Lower leg skin (tissue), 4 donors: ENCODE results near the gene NR6A1. TPM values are rescaled to one million over a fixed set of nuclear protein-coding genes. Genes with fewer than 3 reads are reported as not detected.

ENCODE experiments used
- DNase-seq, 2 donors: peaks; one replicate each; pipeline ENCODE4 v3.0.0-alpha.2; 2019; ENCODE audit warnings: low spot score in 2 of 2
- H3K4me3 ChIP-seq: fragments of 200-600 bp; sonication (generic); 2 replicates; pipeline ENCODE4 v1.5.1; 2017; ENCODE audit warnings: mild to moderate bottlenecking, low read depth; ENCODE audit not compliant: poor library complexity, severe bottlenecking
- CTCF ChIP-seq, 3 donors: fragments of 450-650 bp; IDR thresholded peaks; one replicate each; pipeline ENCODE4 v1.5.1; 2016; ENCODE audit warnings: antibody characterized with exemption in 3 of 3, mild to moderate bottlenecking in 3 of 3, moderate library complexity in 2 of 3
- POLR2A ChIP-seq, 2 donors: fragments of 450-650 bp; IDR thresholded peaks; one replicate each; pipeline ENCODE4 v1.6.1; 2016 to 2017; ENCODE audit warnings: antibody characterized with exemption in 2 of 2, mild to moderate bottlenecking in 1 of 2, moderate library complexity in 1 of 2
- WGBS, 2 donors: methylation state at CpG; one replicate each; pipeline ENCODE4 v1.1.5; 2018; 5-methylcytosine and 5-hydroxymethylcytosine counted together
- intact Hi-C: fragments of 100-400 bp; cut with DNase I; formaldehyde crosslinking; loops from one replicate; pipeline ENCODE4 v1.15.0; 2023; ENCODE audit warnings: low total_unique reads
- total RNA-seq, 4 donors: library from RNA; depleted of rRNA; stranded (reverse); fragments of >200 nt; gene quantifications; one replicate each; pipeline ENCODE4 v1.1.0, GENCODE V29; 2016

NR6A1 gene
- total RNA-seq, 4 donors from 2014 or later: 3.0 to 4.9 (median 3.8) TPM

DNA sequence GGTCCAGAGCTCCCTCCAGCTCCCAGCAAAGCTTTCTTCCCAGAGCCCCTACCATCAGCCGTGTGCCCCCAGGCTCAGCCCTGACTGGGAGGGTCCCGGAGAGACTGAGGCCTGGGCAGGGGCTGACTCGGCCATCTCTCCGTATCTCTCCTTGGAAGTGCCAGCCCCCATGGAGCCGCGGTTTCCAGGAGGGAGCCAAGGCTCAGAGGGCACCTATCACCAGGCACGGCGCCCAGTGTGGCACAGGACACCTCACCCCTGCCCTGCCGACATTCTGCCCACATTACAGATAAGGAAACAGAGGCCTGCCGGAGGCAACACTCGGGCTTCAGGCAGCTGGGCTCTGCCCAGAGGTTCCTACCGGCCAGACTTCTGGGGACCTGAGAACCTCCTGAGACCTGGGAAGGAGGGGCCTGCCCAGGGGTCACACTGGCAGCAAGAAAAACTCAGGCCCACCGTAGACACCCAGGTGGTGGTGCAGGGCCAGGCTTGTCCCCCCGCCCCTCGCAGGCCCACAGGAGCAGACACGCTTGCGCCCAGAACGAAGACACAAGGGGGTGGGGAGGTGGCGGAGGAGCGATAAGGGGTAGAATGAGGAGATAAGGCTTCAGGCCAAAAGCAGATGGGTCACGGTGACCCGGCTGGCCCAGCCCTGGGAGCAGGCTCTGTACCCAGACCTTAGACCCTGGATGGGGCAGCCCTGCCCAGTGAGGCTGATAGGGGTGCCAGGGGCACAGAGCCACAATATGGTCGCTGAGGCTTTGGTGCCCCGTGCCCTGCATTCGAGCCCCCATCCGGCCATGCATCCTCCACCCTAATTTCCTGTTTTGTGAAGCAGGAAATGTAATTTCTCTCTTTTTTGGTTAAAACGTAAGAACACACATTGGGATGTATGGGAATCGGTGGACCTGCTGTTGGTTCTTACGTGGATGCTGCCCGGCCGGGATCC, 275.7 kb downstream of the NR6A1 start:
- WGBS, 2 donors: 80 to 85% methylated on average over 24 to 30 of the region's 31 CpGs
- TF ChIP-seq CTCF (IDR thresholded peaks at IDR 0.05) (no peak), POLR2A (IDR thresholded peaks at IDR 0.05) (no peak)
- intact Hi-C loops: no loop called here
- DNase-seq: no peak
- no peak overlapping the region for H3K4me3 ChIP-seq

- WGBS, 2 donors: 79% methylated on average over 15 to 18 of the region's 18 CpGs
- no peak overlapping the region for H3K4me3 ChIP-seq
- DNase-seq: no peak
- intact Hi-C loops: no loop called here
- TF ChIP-seq CTCF (IDR thresholded peaks at IDR 0.05): no peak
- TF ChIP-seq POLR2A (IDR thresholded peaks at IDR 0.05): no peak
Measured at GRCh38 chr9:124493794-124494479, 277.2 kb downstream of the NR6A1 start.

DNA sequence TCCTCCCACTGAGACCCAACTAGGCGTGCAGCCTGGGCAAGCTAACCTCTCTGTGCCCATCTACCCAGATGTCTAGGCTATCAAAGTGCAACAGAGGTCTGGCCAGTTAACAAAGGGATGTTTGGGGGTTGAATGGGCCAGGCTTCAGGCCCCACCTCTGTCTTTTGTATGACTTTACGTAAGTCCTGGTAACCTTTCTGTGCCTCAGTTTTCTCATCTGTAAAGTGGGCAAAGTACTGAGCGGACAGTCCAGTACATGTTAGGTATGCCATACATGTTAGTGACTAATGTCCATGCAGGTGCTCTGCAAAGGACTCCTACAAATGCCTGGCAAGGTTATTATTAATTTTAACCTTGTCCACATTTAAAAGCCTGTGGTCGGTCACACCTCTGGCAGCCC, 277.9 kb downstream of the NR6A1 start:
- DNase-seq: no peak
- 88 to 89% methylated on average over 4 of the region's 4 CpGs for WGBS, 2 donors
- H3K4me3 ChIP-seq: no peak overlapping the region
- TF ChIP-seq CTCF (IDR thresholded peaks at IDR 0.05) (no peak), POLR2A (IDR thresholded peaks at IDR 0.05) (no peak)
- intact Hi-C loops: no loop called here

DNA sequence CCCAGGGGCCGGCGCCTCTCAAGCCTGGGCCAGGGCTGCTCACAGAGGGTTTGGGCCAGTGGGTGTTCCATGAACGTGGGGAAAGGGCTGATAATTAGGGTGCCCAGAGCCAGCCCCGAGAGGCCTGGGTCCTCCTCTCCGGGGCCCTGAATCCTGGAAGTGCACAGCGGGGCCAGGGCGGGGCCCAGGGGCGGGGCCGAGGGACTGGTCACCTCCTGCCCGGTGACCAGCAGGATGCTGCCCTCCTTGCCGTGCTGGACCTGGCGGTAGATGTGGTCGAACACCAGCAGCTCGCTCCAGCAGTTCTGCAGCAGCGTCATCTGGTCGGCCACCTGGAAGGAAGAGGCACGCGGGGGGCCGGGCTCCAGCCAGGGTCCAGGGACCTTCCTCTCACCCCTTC, 278.3 kb downstream of the NR6A1 start:
- DNase-seq: no peak
- intact Hi-C loops: no loop called here
- 69 to 81% methylated on average over 11 to 19 of the region's 19 CpGs for WGBS, 2 donors
- no peak overlapping the region for H3K4me3 ChIP-seq
- TF ChIP-seq CTCF (IDR thresholded peaks at IDR 0.05) (no peak), POLR2A (IDR thresholded peaks at IDR 0.05) (no peak)

GRCh38 chr9:124491049-124491975, 279.8 kb downstream of the NR6A1 start:
- no peak for DNase-seq
- 75 to 79% methylated on average over 25 to 31 of the region's 32 CpGs for WGBS, 2 donors
- H3K4me3 ChIP-seq: no peak overlapping the region
- no peak for TF ChIP-seq CTCF (IDR thresholded peaks at IDR 0.05)
- TF ChIP-seq POLR2A (IDR thresholded peaks at IDR 0.05): no peak
- intact Hi-C loops: no loop called here
